ENCODE results near the gene FSTL3.

Gene FSTL3

GRCh38 chr19:709965-710571 is 33.9 kb downstream of the FSTL3 start:
- no peak overlapping the region for H3K4me3 ChIP-seq (replicated peaks; ENCODE audit: low read depth, low read length)
- TF ChIP-seq, protein P1, sequence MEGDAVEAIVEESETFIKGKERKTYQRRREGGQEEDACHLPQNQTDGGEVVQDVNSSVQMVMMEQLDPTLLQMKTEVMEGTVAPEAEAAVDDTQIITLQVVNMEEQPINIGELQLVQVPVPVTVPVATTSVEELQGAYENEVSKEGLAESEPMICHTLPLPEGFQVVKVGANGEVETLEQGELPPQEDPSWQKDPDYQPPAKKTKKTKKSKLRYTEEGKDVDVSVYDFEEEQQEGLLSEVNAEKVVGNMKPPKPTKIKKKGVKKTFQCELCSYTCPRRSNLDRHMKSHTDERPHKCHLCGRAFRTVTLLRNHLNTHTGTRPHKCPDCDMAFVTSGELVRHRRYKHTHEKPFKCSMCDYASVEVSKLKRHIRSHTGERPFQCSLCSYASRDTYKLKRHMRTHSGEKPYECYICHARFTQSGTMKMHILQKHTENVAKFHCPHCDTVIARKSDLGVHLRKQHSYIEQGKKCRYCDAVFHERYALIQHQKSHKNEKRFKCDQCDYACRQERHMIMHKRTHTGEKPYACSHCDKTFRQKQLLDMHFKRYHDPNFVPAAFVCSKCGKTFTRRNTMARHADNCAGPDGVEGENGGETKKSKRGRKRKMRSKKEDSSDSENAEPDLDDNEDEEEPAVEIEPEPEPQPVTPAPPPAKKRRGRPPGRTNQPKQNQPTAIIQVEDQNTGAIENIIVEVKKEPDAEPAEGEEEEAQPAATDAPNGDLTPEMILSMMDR (IDR thresholded peaks at IDR 0.05; ENCODE audit: insufficient read depth, low read length, poor library complexity, severe bottlenecking) = no peak
- H3K36me3 ChIP-seq (ENCODE audit: control insufficient read depth, insufficient read depth, low read length) = no peaks in the 10 kb centered on the region
- no peaks in the 10 kb centered on the region; the same call in none of the 2 replicates for H3K27me3 ChIP-seq (replicated peaks; ENCODE audit: control insufficient read depth, insufficient read depth, low read length)
- DNase-seq (ENCODE audit: extremely low read depth, insufficient read length) = no peak

DNA sequence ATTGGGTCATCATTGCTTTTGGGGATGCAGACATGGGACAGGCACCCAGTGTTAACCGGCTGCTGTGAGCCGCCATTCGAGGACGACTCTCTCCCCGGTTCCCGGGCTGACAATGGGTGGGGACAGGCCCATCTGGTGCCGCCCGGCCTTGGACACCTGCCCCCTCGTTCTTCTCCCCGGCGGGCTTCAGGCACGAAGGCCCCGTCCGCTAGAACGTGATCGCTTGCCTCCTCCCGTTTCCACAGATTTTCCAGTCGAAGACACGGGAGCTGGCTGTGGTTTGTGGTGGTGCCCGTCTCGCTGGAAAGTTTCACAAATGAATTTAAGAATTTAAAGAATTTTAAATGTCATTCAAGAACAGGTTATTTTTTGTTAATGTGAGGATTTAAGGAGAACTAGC is 34.6 kb downstream of the FSTL3 start:
- Histone ChIP-seq H3K4me3 (replicated peaks; ENCODE audit: low read depth, low read length) (no peak overlapping the region), H3K27me3 (replicated peaks; ENCODE audit: control insufficient read depth, insufficient read depth, low read length) (no peaks in the 10 kb centered on the region; the same call in none of the 2 replicates), H3K36me3 (ENCODE audit: control insufficient read depth, insufficient read depth, low read length) (no peaks in the 10 kb centered on the region)
- TF ChIP-seq, protein P1 (IDR thresholded peaks at IDR 0.05; ENCODE audit: insufficient read depth, low read length, poor library complexity, severe bottlenecking) = no peak
- no peak for DNase-seq (ENCODE audit: extremely low read depth, insufficient read length)

DNA sequence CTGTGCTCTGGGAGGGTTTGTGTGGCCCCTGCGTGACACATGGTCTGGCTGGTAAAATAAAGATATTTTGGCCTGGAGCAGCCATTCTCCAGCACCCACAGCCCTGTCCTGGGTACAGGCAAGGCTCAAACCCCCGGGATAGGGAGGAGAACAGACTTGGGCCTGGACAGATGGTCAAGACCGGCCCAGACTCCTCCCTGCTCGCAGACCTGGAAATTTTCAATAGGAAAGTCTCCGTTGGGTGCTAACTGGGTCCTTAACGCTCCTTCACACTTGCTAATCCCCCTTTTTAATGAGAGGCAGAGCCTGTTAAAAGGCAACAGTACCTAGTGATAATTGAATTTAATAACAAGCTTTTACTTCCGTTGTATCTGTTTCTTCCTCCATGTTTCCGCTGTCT is 35.1 kb downstream of the FSTL3 start:
- H3K27me3 ChIP-seq (replicated peaks; ENCODE audit: control insufficient read depth, insufficient read depth, low read length) = no peaks in the 10 kb centered on the region; the same call in none of the 2 replicates
- H3K4me3 ChIP-seq (replicated peaks; ENCODE audit: low read depth, low read length) = no peak overlapping the region
- no peak for DNase-seq (ENCODE audit: extremely low read depth, insufficient read length)
- TF ChIP-seq, protein P1 (IDR thresholded peaks at IDR 0.05; ENCODE audit: insufficient read depth, low read length, poor library complexity, severe bottlenecking) = no peak
- no peaks in the 10 kb centered on the region for H3K36me3 ChIP-seq (ENCODE audit: control insufficient read depth, insufficient read depth, low read length)

DNA sequence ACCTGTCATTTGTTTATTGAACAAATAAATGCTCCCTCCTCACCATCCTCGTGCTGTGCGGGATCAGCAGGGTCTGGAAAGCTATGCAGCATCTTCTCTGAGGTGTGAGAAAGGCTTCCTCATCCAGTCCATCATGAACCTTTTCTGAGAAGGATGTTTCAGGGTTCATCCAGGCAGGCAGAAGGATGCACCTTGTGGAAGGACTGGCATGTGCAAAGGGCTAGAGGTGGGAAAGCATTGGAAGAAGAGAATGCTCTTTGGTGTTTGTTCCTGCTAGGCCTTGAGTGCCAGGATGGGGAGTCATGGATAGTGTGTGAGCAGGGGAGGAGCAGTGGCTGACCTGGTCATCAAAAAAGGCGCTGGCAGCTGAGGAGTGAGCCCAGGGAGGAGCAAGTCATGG is 39.2 kb downstream of the FSTL3 start:
- Histone ChIP-seq H3K4me3 (replicated peaks; ENCODE audit: low read depth, low read length) (no peak overlapping the region), H3K36me3 (ENCODE audit: control insufficient read depth, insufficient read depth, low read length) (no peaks in the 10 kb centered on the region), H3K27me3 (replicated peaks; ENCODE audit: control insufficient read depth, insufficient read depth, low read length) (no peaks in the 10 kb centered on the region; the same call in none of the 2 replicates)
- TF ChIP-seq, protein P1 (IDR thresholded peaks at IDR 0.05; ENCODE audit: insufficient read depth, low read length, poor library complexity, severe bottlenecking) = no peak
- no peak for DNase-seq (ENCODE audit: extremely low read depth, insufficient read length)

GRCh38 chr19:718251-718951 is 42.2 kb downstream of the FSTL3 start:
- Histone ChIP-seq H3K36me3 (ENCODE audit: control insufficient read depth, insufficient read depth, low read length) (no peaks in the 10 kb centered on the region), H3K27me3 (replicated peaks; ENCODE audit: control insufficient read depth, insufficient read depth, low read length) (no peaks in the 10 kb centered on the region), H3K4me3 (replicated peaks; ENCODE audit: low read depth, low read length) (no peak overlapping the region)
- TF ChIP-seq, protein P1 (IDR thresholded peaks at IDR 0.05; ENCODE audit: insufficient read depth, low read length, poor library complexity, severe bottlenecking) = no peak
- DNase-seq (ENCODE audit: extremely low read depth, insufficient read length) = no peak

Data from GM06990 (cell line).